MV-4-11 (cell line): ENCODE results near the gene SCLT1.
A peak's percentile ranks its signal among the peaks of the same experiment; 100 is the strongest.

ENCODE experiments used
- DNase-seq: peaks from one replicate; lab custom pipeline; 2025; lab: John Stamatoyannopoulos, UW

The SCLT1 gene

DNA sequence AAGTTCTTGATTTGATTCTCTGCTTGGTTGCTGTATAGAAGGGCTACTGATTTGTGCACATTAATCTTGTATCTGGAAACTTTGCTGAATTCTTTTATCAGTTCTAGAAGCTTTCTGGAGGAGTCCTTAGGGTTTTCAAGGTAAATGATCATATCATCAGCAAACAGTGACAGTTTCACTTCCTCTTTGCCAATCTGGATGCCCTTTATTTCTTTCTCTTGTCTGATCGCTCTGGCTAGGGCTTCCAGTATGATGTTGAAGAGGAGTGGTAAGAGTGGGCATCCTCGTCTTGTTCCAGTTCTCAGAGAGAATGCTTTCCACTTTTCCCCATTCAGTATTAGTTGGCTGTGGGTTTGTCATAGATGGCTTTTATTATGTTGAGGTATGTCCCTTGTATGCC, 23.8 kb downstream of the SCLT1 start:
- peak; percentile 45 for DNase-seq

DNA sequence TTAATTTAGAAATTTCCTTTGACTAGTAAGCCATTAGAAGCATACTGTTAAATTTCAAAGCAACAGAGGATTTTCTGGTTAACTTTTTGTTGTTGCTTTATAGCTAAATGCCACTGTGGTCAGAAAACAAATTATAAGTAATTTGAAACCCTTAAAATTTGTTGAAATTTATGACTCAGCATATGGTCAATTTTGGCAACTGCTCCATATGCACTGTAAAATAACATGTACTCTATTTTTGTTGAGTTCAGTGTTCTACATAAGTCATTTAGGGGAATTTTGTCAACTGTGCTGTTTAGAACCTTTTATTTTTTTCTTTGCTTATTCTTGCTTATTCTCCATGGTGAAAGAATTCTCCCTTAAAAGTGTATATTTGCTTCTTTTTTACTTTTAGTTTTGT, 28.6 kb downstream of the SCLT1 start:
- no peak for DNase-seq

DNA sequence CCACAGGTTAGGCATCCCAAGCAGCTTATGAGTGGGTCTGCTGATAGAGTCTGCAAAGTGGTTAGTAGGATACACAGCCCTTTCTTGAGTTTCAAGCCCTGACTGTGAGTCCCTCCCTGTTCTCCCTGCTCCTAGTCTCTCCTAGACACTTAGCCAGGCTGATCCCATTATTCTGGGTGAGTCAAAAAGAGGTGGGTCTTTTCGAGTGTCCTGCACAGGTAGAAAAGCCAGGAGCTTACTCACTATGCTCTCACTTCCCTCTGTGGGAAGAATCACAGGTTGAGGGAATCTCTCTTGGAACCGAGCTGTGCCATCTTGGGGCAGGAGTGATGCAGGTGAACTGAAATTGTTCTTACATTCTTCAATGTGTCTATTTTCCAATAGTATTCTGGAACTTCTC, 29.7 kb downstream of the SCLT1 start:
- DNase-seq: no peak

DNA sequence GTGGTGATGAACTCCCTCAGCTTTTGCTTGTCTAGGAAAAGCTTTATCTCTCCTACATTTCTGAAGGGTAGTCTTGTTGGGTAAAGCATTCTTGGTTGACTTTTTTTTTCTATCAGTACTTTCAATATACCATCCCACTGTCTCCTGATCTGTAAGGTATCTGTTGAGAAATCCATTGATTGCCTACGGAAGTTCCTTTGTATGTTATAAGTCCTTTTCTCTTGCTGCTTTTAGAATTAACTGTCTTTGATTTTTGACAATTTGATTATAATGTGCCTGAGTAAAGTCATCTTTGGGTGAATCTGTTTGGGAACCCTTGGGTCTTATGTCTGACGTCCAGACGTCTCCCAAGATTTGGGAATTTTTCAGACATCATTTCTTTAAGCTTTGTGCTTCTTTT, 30.8 kb downstream of the SCLT1 start:
- no peak for DNase-seq

DNA sequence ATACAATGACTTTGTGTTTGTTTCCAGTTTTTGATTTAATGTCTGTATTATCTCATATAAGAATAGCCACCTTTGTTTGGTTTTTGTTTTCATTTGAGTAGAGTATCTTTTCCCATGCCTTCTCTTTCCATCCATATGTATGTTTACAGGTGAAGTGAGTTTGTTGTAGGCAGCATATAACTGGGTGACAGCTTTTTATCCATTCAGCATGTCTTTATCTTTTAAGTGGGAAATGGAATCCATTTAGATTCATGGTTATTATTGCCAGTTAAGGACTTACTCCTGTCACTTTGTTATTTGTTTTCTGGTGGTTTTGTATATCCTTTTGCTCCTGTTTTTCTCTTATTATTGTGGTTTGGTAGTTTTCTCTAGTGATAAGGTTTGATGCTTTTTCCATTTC, 34.3 kb downstream of the SCLT1 start:
- no peak for DNase-seq

DNA sequence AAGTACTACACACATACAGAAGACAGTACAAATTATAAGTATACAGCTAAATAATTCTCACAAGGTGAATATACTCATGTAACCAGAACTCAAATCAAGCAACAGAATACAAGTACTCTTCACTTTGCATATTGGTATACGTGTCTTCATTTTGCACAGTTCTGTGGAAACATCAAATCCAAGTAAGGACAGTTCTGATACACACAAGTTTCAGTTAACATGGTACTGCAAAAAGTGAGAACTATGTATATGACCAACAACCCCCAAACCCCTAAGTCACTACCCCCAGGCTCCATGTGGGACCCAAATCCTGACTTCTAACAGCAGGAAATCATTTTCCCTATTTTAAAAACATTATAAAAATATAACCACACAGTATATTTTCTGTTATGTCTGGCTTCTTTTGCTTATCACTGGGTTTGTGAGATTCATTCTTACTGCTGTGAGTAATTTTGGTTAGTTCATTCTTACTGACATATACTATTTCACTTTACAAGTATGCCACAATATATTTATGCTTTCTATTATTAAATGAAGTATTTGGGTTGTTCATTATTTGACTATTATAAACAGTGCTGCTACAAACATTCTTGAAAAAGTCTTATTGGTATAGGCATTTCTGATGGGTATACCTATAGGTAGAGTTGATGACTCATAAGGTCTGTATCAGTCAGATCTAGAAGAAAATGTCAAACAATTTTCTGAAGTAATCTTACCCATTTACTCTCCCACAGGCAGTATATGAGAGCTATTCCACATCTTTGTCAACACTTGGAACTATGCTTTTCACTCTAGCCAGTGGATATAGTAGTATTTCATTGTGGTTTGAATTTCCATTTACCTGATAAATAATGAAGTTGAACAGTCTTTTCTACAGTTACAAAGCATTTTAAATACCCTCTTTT, 47.0 kb downstream of the SCLT1 start:
- no peak for DNase-seq

DNA sequence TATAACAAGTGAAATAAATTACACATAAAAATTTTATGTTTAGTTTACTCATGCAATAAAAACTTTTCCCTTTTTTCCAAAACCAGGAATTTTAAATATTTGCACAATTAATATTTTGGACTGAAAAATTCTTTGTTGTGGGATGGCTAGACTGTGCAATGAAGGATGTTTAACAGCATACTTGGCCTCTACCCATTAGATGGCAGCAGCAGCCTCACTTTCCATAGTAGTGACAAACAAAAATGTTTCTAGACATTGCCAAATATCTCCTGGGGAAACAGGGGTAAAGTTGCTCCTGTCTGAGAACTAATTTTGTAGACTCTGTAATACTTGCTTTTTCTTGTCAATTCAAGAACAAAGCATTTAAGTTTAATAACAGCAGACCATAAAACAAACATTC, 49.8 kb downstream of the SCLT1 start:
- peak; percentile 5 for DNase-seq

DNA sequence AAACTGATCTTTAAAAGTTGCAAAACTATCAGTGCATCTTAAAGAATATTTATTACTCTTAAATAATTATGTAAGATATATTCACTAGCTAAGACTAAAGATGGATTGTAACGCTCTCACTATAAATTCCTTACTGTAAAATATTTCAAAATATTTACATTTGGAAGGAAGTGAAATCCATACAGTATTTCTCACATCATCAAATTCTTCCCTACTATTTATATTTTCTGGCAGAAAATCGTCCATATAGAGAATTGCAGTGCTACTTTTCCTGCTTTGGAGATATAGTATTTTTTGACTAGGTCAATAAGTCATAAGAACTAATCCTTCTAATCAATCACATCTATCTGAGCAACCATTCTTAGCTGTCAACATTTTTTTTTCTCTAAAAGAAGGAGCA, 52.9 kb downstream of the SCLT1 start:
- no peak for DNase-seq

DNA sequence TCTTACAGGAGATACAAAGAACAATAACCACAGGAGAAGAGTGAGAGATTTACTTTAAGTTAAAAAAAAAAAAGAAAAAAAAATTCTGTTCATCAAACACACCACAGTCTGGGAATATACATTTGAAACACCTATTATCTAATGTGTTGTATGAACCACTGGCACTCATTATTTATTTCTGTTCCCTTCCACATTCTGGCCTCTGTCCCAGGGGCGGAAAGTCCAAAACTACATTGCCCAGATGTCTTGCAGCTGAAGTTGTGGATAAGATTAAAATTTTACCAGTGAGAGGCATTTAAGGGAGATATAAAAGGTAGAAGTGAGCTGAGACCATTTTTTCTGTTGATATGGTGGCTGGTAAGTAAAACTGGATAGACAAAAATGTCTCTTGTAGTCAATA, 56.2 kb downstream of the SCLT1 start:
- DNase-seq: no peak

DNA sequence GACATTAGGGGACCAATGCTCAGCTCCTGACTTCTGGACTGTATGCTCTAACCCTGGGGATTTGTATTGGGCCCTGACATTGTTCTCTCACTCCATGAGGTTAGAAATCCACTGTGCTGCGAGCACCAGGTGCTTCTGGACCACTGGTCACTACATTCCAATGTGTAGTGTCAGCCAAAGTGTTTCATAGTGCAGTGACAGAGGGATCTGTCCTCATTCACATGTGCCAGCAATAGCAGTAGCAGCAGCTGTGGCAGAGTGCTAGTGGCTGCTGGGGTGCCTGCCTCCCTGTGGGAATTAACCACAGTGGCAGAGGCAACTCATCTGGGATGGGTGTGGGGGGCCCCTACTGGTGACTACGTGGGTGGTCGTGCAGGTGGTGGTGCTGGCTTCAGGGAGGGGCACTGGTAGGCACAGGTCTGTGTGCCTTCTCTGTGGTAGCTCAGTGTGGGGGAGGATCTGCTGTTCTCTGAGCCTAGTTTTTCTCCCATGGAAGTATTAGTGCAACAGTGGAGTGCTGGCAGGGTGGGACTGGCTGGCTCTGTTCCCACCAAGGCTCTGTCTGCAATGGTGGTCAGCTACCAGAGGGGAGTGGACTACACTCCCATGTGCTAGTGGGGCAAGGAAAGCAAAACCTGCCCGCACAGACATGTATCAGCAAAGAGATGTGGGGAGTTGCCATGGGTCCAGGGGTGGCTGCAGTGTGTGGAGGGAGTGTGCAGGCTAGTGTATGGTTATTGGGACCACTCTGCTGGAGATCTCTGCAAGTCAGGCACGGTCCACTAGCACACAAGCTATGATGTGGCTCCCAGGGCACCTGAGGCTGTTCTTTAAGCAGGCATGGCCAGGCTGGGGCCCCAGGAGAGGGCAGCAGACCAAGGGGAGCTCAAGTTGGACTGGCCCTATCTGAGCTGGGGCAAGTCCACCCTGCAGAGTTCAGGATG, 78.5 kb downstream of the SCLT1 start:
- DNase-seq: no peak

DNA sequence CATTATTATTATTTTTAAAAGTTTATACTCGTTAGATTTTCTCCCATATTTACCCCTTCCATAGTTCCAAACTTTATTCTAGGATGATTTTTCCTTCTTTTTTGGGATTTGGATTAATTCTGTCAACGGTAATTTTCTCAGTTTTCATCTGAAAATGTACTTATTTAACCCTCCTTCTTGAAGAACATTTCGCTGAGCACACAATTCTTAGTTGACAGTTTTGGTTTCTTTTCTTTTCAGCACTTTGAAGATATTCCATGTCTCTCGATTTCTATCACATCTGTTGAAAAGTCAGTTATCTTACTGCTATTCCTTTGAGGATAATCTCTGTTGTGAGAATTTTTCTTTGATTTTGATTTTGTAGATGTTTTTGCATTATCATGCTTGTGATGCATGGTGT, 85.2 kb downstream of the SCLT1 start:
- DNase-seq: no peak

DNA sequence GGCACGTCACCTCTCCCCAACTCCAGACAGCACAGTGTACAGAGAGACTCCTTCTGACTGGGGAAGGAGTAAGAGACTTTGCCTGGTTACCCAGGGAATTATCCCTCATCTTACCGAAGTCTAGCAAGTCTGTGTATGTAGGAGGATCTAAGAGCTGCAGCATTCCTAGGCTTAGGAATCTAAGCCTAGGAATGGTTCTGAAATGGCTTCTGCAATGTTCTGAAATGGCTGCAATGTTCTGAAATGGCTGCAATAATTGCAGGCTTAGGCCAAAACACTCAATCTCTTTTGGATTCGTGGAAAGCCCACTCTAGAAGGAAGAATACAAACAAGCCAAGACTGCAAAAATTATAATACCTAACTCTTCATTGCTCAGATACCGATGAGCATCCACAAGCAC, 106.4 kb downstream of the SCLT1 start:
- DNase-seq: no peak

DNA sequence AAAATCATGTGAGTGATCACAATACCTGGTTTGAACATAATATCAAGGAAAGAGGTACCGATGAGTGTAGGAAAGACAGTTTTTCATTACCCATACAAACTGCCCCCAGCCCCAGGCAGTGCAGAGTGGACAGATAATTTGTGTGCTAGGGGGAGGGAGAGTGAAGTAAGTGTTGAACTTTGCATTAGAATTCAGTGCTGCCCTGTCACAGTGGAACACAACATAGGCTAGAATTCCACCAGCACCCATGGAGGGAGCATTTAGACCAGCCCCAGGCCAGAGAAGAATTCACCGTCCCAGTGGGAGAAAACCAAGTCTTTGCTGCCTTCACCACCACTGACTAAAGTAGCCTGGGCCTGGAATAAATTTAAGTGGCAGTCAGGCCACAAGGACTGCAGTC, 107.3 kb downstream of the SCLT1 start:
- DNase-seq: no peak

DNA sequence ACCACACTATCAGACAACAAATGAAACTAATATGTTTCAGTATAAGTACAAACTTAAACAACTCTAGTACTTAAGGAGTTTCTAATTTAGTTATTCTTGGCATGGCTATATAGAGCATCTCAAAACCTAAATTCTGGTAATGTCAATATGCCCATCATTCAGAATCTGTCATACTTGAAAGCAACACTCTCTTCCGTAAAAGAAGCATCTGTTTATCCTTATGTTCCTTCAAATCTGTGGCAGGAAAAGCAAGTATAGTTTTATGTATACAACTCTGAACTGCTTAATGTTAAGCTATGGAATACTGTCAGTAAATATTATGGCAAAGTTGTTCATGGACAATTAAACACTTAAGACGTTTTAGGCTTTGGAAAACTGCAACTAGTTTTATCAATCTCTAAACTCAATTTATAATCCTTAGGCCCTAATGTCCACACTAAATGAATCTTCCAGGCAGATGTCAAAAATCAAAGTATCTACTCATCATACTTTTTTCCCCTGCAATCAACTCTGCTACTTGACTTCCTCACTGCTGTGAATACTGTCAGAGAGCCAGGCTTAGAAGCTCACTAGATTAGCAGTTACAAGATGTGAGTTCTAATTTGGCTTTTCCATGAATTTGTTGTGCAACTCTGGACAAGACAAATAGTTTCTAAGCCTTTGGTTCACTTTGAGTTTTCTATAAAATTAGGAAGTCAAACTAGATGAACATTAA, 109.4 kb downstream of the SCLT1 start:
- DNase-seq: peak; percentile 43

DNA sequence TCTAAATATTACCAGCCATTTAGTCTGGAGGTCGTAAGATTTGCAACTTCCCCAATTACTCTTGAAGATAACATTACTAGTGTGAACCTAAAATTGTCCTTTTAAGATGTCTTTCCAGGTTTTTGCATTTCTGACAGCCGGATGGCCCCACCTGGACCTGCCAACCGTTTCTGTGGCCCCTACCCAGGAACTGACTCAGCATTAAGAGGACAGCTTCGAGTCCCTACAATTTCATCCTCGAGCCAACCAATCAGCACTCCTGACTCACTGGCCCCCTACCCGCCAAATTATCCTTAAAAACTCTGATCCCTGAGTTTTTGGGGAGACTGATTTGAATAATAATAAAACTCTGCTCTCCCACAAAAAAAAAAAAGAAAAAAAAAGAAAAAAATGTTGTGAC, 112.0 kb downstream of the SCLT1 start:
- no peak for DNase-seq

DNA sequence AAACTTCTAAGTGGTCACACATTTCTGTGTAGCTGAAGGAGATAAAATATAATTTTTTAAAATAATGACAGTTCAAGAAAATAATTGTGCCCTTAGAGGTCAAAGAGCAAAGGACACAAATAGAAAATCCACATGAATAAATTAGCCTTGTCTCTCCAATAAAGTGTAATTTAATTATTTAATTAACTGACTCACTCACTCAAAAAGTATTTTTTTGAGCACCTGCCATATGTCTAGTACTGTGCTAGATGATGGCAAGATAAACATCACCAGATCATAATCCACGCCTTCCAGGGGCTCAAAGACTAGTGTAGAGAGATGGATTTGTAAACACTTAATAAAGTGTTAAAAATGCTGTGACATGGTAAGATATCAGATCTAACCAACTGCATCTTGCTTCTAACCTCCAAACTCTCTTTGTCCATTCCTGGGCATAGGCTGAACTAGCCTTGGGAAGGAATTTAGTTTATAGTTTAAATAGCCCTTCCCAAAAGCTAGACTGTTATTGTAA, 112.5 kb downstream of the SCLT1 start:
- no peak for DNase-seq

DNA sequence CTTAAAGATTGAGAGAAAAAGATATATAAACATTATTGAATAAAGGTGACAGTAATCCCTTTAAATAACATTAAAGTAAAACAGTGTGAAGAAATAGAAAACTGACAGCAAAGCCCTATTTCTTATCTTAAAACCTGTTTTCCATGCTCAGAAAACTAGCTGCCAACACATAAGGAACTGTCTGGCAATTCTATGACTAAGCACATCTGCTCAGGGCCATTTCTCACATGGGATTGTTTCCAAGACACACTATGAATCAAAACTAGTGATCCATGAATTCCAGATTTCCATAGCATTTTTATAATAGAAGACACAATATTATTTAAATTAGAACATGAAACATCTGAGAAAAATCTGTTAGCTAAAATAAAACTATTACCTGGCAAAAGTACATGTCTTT, 113.4 kb downstream of the SCLT1 start:
- no peak for DNase-seq

DNA sequence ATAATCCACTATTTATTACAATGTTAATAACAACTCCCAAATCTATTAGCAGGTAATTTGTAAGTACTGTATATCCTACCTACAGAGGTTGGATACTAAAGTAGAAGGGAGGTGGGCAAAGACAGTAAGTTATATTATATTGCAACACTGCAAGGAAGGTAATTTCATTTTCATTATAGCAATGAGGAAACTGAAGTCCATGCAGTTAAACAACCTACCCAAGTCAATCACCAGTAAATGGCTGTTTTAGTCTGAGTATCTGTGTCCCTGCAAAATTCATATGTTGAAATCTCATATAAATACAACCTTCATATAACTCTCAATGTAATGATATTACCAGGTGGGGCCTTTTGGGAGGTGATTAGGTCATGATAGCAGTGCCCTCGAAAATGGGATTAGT, 114.4 kb downstream of the SCLT1 start:
- DNase-seq: no peak

DNA sequence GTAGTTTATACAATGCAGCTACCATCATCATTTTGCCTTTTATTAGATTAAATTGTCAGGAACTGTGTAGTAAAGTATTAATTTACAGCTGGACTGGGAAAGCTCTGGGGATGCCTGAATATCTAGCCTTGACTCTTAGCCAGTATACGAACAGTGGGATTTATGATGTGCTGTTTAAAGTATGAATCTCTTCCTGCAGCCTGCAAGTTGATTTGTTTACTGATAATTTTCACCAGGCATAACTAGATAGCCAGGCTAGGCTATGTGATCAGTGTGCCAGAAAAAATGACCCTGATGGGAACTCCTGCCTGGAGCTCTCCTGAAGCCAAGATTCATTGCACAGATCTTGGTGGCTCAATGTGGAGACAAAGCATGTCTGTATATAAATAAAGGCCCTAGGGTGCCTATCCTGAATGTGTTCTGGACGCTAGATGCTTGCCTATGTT, 119.2 kb downstream of the SCLT1 start:
- no peak for DNase-seq

DNA sequence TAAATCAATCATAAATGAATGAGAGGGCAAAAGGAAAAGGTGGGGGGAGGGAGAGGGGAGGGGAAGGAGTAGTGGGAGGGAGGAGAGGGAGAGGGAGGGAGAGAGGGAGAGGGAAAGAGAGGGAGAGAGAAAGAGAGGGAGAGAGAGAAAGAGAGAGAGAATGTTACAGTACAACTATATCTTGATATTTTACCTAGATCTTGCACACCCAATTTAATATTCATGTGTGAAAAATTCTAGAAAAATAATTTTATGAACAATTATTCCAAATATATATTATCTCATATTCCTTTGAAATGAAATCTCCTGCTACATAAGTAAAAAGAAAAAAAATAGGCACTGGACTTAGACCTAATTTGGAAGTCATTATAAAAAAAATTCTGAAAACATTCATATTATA, 120.0 kb downstream of the SCLT1 start:
- DNase-seq: no peak

DNA sequence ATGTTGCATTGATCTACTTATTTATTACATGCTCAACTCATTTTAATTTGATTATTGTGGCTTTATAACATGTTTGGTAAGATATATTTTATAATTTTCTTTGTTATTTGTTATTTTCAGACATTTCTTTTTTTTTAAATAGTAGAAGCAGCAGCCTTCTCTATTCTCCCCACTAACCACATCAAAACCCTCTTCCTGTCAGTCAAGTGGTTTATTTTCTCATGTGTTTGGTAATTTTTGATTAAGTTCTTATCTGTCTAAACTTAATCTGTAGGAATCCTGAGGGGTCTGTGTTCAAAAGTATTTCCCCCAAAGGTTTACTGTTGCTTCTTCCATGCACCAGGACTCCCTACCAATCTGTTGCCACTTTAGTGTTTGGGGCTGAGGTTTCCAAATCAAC, 131.9 kb downstream of the SCLT1 start:
- no peak for DNase-seq

DNA sequence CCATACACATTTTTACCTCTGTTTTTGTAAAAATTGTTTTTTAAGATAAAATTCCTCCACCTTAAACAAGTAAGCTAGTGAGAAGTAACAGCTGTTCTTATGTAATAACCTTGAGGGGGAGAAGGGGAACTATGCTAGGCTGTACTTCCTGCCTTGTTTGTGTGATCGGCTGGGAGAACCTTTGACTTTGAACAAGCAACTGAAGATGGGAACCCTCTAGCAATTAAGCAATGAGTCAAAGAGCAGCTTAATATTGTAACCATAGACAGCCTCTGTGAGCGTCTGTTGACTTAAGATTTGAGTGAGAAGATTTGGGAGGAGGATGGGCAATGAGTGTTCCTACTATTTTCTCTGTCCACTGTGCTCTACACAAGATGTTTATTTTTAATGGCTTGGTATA, 135.1 kb downstream of the SCLT1 start:
- DNase-seq: peak; percentile 82
